HL-60 (cell line): ENCODE results near the gene SAE1.

Experiments used
- DNase-seq, 2 experiments: peaks; one replicate each; pipeline ENCODE4 v3.0.0-alpha.2; 2010 to 2020; ENCODE audit warnings: low read depth in 1 of 2, low spot score in 1 of 2
- H3K27ac ChIP-seq: fragments of 250-450 bp; sonication (Bioruptor Pico); replicated peaks from 2 replicates; pipeline ENCODE4 v1.5.1; 2020; ENCODE audit warnings: mild to moderate bottlenecking, moderate library complexity
- H3K27me3 ChIP-seq: fragments of 250-450 bp; sonication (Bioruptor Pico); 2 replicates; pipeline ENCODE4 v1.5.1; 2021; ENCODE audit warnings: mild to moderate bottlenecking, moderate library complexity; ENCODE audit not compliant: insufficient read depth, poor library complexity, severe bottlenecking
- H3K4me3 ChIP-seq: replicated peaks from 2 replicates; pipeline ENCODE4 v1.5.1; 2011; ENCODE audit warnings: mild to moderate bottlenecking, control low read depth, low read length; ENCODE audit not compliant: insufficient read depth
- GABPA ChIP-seq: IDR thresholded peaks from 2 replicates; pipeline ENCODE4 v1.6.1; 2012; ENCODE audit warnings: low read depth
- POLR2AphosphoS5 ChIP-seq: IDR thresholded peaks from 2 replicates; pipeline ENCODE4 v1.6.1; 2012; ENCODE audit warnings: low read depth
- SPI1 ChIP-seq: IDR thresholded peaks from 2 replicates; pipeline ENCODE4 v1.6.1; 2012; ENCODE audit warnings: low read depth, mild to moderate bottlenecking, borderline replicate concordance
- TF ChIP-seq, protein P1 (sequence below): IDR thresholded peaks from one replicate; pipeline ENCODE4 v1.5.1; 2011; ENCODE audit warnings: low read length, control low read depth, inconsistent platforms; ENCODE audit not compliant: insufficient read depth
- TF ChIP-seq, protein P2 (sequence below): IDR thresholded peaks from 2 replicates; pipeline ENCODE4 v1.6.1; 2012; ENCODE audit warnings: low read depth; ENCODE audit not compliant: insufficient replicate concordance

Gene SAE1

DNA sequence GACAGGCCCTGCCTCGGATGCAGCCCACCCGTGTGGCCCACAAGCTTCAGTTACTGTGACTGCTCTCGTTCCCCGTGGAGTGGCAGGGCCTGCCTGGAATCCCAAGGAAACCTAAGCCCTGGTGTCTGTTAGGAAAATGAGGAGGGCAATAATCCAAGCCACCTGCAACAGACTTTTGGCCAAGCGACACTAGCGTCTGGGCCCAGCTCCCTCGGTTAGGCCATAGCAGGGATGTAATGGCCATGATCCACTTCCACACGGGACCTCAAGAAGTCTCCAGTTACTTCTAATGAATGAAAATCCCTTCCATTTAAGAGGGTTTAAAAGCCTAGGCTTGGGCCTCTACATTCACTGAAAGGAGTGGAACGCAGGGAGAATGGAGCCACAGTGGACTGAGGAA is 26.0 kb upstream of the SAE1 start:
- no peaks in the 10 kb centered on the region for H3K27me3 ChIP-seq
- no peak overlapping the region for H3K27ac ChIP-seq
- no peak for TF ChIP-seq POLR2AphosphoS5
- TF ChIP-seq, protein P1, sequence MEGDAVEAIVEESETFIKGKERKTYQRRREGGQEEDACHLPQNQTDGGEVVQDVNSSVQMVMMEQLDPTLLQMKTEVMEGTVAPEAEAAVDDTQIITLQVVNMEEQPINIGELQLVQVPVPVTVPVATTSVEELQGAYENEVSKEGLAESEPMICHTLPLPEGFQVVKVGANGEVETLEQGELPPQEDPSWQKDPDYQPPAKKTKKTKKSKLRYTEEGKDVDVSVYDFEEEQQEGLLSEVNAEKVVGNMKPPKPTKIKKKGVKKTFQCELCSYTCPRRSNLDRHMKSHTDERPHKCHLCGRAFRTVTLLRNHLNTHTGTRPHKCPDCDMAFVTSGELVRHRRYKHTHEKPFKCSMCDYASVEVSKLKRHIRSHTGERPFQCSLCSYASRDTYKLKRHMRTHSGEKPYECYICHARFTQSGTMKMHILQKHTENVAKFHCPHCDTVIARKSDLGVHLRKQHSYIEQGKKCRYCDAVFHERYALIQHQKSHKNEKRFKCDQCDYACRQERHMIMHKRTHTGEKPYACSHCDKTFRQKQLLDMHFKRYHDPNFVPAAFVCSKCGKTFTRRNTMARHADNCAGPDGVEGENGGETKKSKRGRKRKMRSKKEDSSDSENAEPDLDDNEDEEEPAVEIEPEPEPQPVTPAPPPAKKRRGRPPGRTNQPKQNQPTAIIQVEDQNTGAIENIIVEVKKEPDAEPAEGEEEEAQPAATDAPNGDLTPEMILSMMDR, result no peak
- TF ChIP-seq, protein P2, sequence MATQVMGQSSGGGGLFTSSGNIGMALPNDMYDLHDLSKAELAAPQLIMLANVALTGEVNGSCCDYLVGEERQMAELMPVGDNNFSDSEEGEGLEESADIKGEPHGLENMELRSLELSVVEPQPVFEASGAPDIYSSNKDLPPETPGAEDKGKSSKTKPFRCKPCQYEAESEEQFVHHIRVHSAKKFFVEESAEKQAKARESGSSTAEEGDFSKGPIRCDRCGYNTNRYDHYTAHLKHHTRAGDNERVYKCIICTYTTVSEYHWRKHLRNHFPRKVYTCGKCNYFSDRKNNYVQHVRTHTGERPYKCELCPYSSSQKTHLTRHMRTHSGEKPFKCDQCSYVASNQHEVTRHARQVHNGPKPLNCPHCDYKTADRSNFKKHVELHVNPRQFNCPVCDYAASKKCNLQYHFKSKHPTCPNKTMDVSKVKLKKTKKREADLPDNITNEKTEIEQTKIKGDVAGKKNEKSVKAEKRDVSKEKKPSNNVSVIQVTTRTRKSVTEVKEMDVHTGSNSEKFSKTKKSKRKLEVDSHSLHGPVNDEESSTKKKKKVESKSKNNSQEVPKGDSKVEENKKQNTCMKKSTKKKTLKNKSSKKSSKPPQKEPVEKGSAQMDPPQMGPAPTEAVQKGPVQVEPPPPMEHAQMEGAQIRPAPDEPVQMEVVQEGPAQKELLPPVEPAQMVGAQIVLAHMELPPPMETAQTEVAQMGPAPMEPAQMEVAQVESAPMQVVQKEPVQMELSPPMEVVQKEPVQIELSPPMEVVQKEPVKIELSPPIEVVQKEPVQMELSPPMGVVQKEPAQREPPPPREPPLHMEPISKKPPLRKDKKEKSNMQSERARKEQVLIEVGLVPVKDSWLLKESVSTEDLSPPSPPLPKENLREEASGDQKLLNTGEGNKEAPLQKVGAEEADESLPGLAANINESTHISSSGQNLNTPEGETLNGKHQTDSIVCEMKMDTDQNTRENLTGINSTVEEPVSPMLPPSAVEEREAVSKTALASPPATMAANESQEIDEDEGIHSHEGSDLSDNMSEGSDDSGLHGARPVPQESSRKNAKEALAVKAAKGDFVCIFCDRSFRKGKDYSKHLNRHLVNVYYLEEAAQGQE, result no peak
- no peak for TF ChIP-seq GABPA
- no peak for DNase-seq
- H3K4me3 ChIP-seq, result no peak overlapping the region

DNA sequence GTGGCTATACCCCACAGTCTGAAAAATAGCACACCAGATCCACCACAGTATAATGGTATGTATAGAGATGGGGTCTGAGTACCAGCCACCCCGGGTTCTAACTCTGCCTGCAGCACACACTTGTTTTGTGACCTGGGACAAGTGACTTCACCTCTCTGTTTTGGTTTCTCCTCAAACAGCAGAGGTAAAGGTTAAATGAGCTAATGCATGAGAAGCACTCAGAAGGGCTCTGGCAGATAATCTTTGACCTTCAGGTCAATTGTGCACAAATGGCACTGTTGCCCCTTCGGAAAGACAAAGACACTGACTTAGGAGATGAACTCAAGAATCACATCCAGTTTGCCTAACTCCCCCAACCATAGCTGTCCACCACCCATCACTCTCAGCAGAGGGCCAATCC is 24.8 kb upstream of the SAE1 start:
- Histone ChIP-seq H3K27ac (no peak overlapping the region), H3K4me3 (no peak overlapping the region), H3K27me3 (no peaks in the 10 kb centered on the region)
- no peak for DNase-seq
- no peak for TF ChIP-seq SPI1
- TF ChIP-seq, protein P1, result no peak
- no peak for TF ChIP-seq GABPA
- TF ChIP-seq POLR2AphosphoS5, result no peak
- TF ChIP-seq, protein P2, result no peak

DNA sequence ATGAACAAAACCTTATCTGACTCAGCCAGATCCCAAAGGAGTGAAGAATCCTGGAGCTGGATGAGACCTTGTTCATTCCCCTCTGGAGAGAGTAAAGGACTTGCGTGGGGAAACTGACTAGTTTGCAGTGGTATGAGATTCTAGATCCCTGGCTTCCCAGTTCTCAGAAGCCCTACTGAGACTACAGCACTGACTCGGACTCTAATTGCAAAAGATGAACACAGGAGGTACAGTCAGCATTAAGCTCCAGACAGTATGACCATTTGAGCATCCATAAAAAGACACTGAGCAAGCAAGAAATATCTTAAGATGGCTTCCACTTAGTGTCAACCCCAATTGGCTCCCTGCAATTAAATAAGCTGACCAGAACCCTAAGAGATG is 23.8 kb upstream of the SAE1 start:
- peak overlapping the region; percentile 99 for H3K27ac ChIP-seq
- TF ChIP-seq, protein P2, result no peak
- TF ChIP-seq SPI1, result no peak; the same call in 1 of the 2 replicates
- TF ChIP-seq POLR2AphosphoS5, result no peak
- TF ChIP-seq, protein P1, result no peak
- TF ChIP-seq GABPA, result no peak
- no peaks in the 10 kb centered on the region for H3K27me3 ChIP-seq
- no peak overlapping the region for H3K4me3 ChIP-seq
- DNase-seq, result no peak
